ENCODE data around the gene TMEM8B. TPM values are rescaled to one million over a fixed set of nuclear protein-coding genes. Genes with fewer than 3 reads are reported as not detected.
"Not testable (repeated sequence)": the region's sequence is repeated elsewhere in the genome, so short reads cannot be mapped to it uniquely, and the experiment has no call there.

TMEM8B gene
- total RNA-seq, 1 experiment from 2014 or later, result 1.1 TPM

- DNase-seq (ENCODE audit: low read depth), result peak; percentile 76
These were observed 78.1 kb downstream of the TMEM8B start for GRCh38 chr9:35906923-35907699.

- DNase-seq (ENCODE audit: low read depth), result peak; percentile 95
These were observed 78.9 kb downstream of the TMEM8B start for GRCh38 chr9:35907711-35908503.

- no peak for DNase-seq (ENCODE audit: low read depth)
These were observed 79.6 kb downstream of the TMEM8B start for GRCh38 chr9:35908504-35909125.

GRCh38 chr9:35909274-35909673 is 80.2 kb downstream of the TMEM8B start, which contains the start of gene SPAAR:
Gene SPAAR, plus strand, starts transcription at chr9:35909490. Its CDS starts 974 bp downstream, at chr9:35910464.
- DNase-seq (ENCODE audit: low read depth), result no peak

GRCh38 chr9:35909687-35910612 is 80.9 kb downstream of the TMEM8B start:
- no peak for DNase-seq (ENCODE audit: low read depth)

GRCh38 chr9:35910613-35911359 is 81.8 kb downstream of the TMEM8B start:
- peak; percentile 77 for DNase-seq (ENCODE audit: low read depth)

- DNase-seq (ENCODE audit: low read depth), result no peak
These were observed 82.7 kb downstream of the TMEM8B start for GRCh38 chr9:35911690-35912089.

GRCh38 chr9:35912791-35913400 is 83.9 kb downstream of the TMEM8B start:
- no peak for DNase-seq (ENCODE audit: low read depth)

GRCh38 chr9:35913429-35913828 is 84.4 kb downstream of the TMEM8B start:
- not testable (repeated sequence) for DNase-seq (ENCODE audit: low read depth)

- peak; percentile 31 for DNase-seq (ENCODE audit: low read depth)
These were observed 85.3 kb downstream of the TMEM8B start for GRCh38 chr9:35914301-35914807.

Other genes starting within 250 kb of the TMEM8B start
- 6.1 and 9.4 TPM in 2 replicates for gene TESK1, start 224.0 kb upstream of the TMEM8B start, total RNA-seq (2014; rRNA removed; shearing (Covaris generic))
- gene CD72, start 210.8 kb upstream of the TMEM8B start, total RNA-seq (2014; rRNA removed; shearing (Covaris generic)), result 1.7 TPM in 1 of 2 replicates, not detected in the other
- gene SIT1, start 178.3 kb upstream of the TMEM8B start, total RNA-seq (2014; rRNA removed; shearing (Covaris generic)), result not detected in 2 replicates
- 3,813 and 4,416 TPM in 2 replicates for gene RMRP, start 171.2 kb upstream of the TMEM8B start, total RNA-seq (2014; rRNA removed; shearing (Covaris generic))
- gene CCDC107, start 170.9 kb upstream of the TMEM8B start, total RNA-seq (2014; rRNA removed; shearing (Covaris generic)), result 8.6 and 9.5 TPM in 2 replicates
- gene ARHGEF39, start 164.0 kb upstream of the TMEM8B start, total RNA-seq (2014; rRNA removed; shearing (Covaris generic)), result 2.9 and 4.2 TPM in 2 replicates
- gene CA9, start 155.3 kb upstream of the TMEM8B start, total RNA-seq (2014; rRNA removed; shearing (Covaris generic)), result 0.42 TPM in 1 of 2 replicates, not detected in the other
- 793 and 977 TPM in 2 replicates for gene TPM2, start 139.3 kb upstream of the TMEM8B start, total RNA-seq (2014; rRNA removed; shearing (Covaris generic))
- gene TLN1, start 97.0 kb upstream of the TMEM8B start, total RNA-seq (2014; rRNA removed; shearing (Covaris generic)), result 173 and 190 TPM in 2 replicates
- 97.9 and 104 TPM in 2 replicates for gene CREB3, start 96.6 kb upstream of the TMEM8B start, total RNA-seq (2014; rRNA removed; shearing (Covaris generic))
- 23.6 and 24.8 TPM in 2 replicates for gene GBA2, start 80.0 kb upstream of the TMEM8B start, total RNA-seq (2014; rRNA removed; shearing (Covaris generic))
- gene RGP1, start 79.9 kb upstream of the TMEM8B start, total RNA-seq (2014; rRNA removed; shearing (Covaris generic)), result 11.7 and 16.3 TPM in 2 replicates
- 0.21 and 0.51 TPM in 2 replicates for gene MSMP, start 75.0 kb upstream of the TMEM8B start, total RNA-seq (2014; rRNA removed; shearing (Covaris generic))
- gene NPR2, start 37.6 kb upstream of the TMEM8B start, total RNA-seq (2014; rRNA removed; shearing (Covaris generic)), result 2.1 and 3.4 TPM in 2 replicates
- 0.57 and 0.65 TPM in 2 replicates for gene SPAG8, start 17.0 kb upstream of the TMEM8B start, total RNA-seq (2014; rRNA removed; shearing (Covaris generic))
- gene HINT2, start 14.2 kb upstream of the TMEM8B start, total RNA-seq (2014; rRNA removed; shearing (Covaris generic)), result 72.7 and 94.8 TPM in 2 replicates
- not detected in 2 replicates for gene FAM221B, start 496 bp upstream of the TMEM8B start, total RNA-seq (2014; rRNA removed; shearing (Covaris generic))
- not detected in 2 replicates for gene OR13J1, start 41.2 kb downstream of the TMEM8B start, total RNA-seq (2014; rRNA removed; shearing (Covaris generic))
- 1.8 and 3.5 TPM in 2 replicates for gene HRCT1, start 77.0 kb downstream of the TMEM8B start, total RNA-seq (2014; rRNA removed; shearing (Covaris generic))
- gene SPAAR, start 80.3 kb downstream of the TMEM8B start, total RNA-seq (2014; rRNA removed; shearing (Covaris generic)), result 0.06 TPM in 1 of 2 replicates, not detected in the other
- not detected in 2 replicates for gene OR2S2, start 128.9 kb downstream of the TMEM8B start, total RNA-seq (2014; rRNA removed; shearing (Covaris generic))
- gene RECK, start 207.7 kb downstream of the TMEM8B start, total RNA-seq (2014; rRNA removed; shearing (Covaris generic)), result 6.2 and 7.6 TPM in 2 replicates